Neural progenitor cell (in vitro differentiated cells): Measurements from ENCODE around the gene JPH3. TPM values are rescaled to one million over a fixed set of nuclear protein-coding genes. Genes with fewer than 3 reads are reported as not detected.

Source experiments
- DNase-seq: peaks from one replicate; pipeline ENCODE4 v3.0.0-alpha.2; 2016; ENCODE audit warnings: low spot score
- H2AFZ ChIP-seq: fragments of 200-600 bp; sonication (generic); replicated peaks from 2 replicates; pipeline ENCODE4 v1.6.1; 2016; ENCODE audit warnings: antibody characterized with exemption
- H3F3A ChIP-seq: fragments of 200-600 bp; sonication (generic); 2 replicates; pipeline ENCODE4 v1.6.1; 2016; ENCODE audit warnings: antibody characterized with exemption, low read depth
- H3K27ac ChIP-seq: fragments of 200-600 bp; sonication (generic); 2 replicates; pipeline ENCODE4 v1.5.1; 2016; ENCODE audit warnings: mild to moderate bottlenecking
- H3K27me3 ChIP-seq: fragments of 200-600 bp; sonication (generic); 2 replicates; pipeline ENCODE4 v1.6.1; 2016; ENCODE audit warnings: mild to moderate bottlenecking, moderate library complexity
- H3K36me3 ChIP-seq: fragments of 200-600 bp; sonication (generic); 2 replicates; pipeline ENCODE4 v1.5.1; 2016
- H3K4me1 ChIP-seq: fragments of 200-600 bp; sonication (generic); 2 replicates; pipeline ENCODE4 v1.6.1; 2016; ENCODE audit warnings: mixed run types
- H3K4me2 ChIP-seq: fragments of 200-600 bp; sonication (generic); 2 replicates; pipeline ENCODE4 v1.6.1; 2016
- H3K4me3 ChIP-seq: fragments of 200-600 bp; sonication (generic); 2 replicates; pipeline ENCODE4 v1.5.1; 2016
- H3K79me2 ChIP-seq: fragments of 200-600 bp; sonication (generic); 2 replicates; pipeline ENCODE4 v1.6.1; 2016; ENCODE audit warnings: low read depth
- H3K9ac ChIP-seq: fragments of 200-600 bp; sonication (generic); 2 replicates; pipeline ENCODE4 v1.6.1; 2016
- H3K9me3 ChIP-seq: fragments of 200-600 bp; sonication (generic); 2 replicates; pipeline ENCODE4 v1.5.1; 2016; ENCODE audit warnings: low read depth
- H4K20me1 ChIP-seq: fragments of 200-600 bp; sonication (generic); 2 replicates; pipeline ENCODE4 v1.6.1; 2016; ENCODE audit warnings: low read depth
- H3K27ac Mint-ChIP-seq: 3 replicates; pipeline ENCODE4 v1.8.0; 2021; ENCODE audit warnings: mixed read lengths
- H3K27me3 Mint-ChIP-seq: 2 replicates; pipeline ENCODE4 v1.8.0; 2022; ENCODE audit warnings: low read depth, mild to moderate bottlenecking, inconsistent platforms, moderate library complexity, mixed read lengths; ENCODE audit not compliant: insufficient read depth
- H3K36me3 Mint-ChIP-seq: 3 replicates; pipeline ENCODE4 v1.8.0; 2021; ENCODE audit warnings: mixed read lengths
- H3K4me1 Mint-ChIP-seq: 3 replicates; pipeline ENCODE4 v1.8.0; 2021; ENCODE audit warnings: mixed read lengths
- H3K4me3 Mint-ChIP-seq: 3 replicates; pipeline ENCODE4 v1.8.0; 2021; ENCODE audit warnings: mild to moderate bottlenecking, moderate library complexity, mixed read lengths
- H3K9me3 Mint-ChIP-seq: 3 replicates; pipeline ENCODE4 v1.8.0; 2020; ENCODE audit warnings: mixed read lengths
- CTCF ChIP-seq: fragments of 200-600 bp; sonication (generic); IDR thresholded peaks from 2 replicates; pipeline ENCODE4 v1.5.1; 2017; ENCODE audit warnings: antibody characterized with exemption, mild to moderate bottlenecking
- EZH2 ChIP-seq: fragments of 200-600 bp; sonication (generic); IDR thresholded peaks from 2 replicates; pipeline ENCODE4 v1.6.1; 2017; ENCODE audit warnings: antibody characterized with exemption, mild to moderate bottlenecking, moderate library complexity
- EZH2phosphoT487 ChIP-seq: fragments of 200-600 bp; sonication (generic); IDR thresholded peaks from 2 replicates; pipeline ENCODE4 v1.6.1; 2017; ENCODE audit warnings: antibody characterized with exemption
- total RNA-seq: library from RNA; depleted of rRNA; stranded (reverse); fragments of >200 nt; gene quantifications from 2 replicates; pipeline ENCODE4 v1.2.3, GENCODE V29; 2015; ENCODE audit warnings: low replicate concordance

The JPH3 gene
- total RNA-seq, 1 donor from 2014 or later: 7.1 TPM

GRCh38 chr16:87587636-87588035, 14.7 kb upstream of the JPH3 start:
- no peaks in the 10 kb centered on the region for H3K9me3 Mint-ChIP-seq
- peaks cover 21% of the 10 kb centered on the region for H3K27me3 Mint-ChIP-seq
- no peak overlapping the region for H3K4me3 ChIP-seq
- no peaks in the 10 kb centered on the region for H3K9me3 ChIP-seq
- peaks cover 22% of the 10 kb centered on the region for H3K4me1 Mint-ChIP-seq
- DNase-seq: no peak
- H3K36me3 Mint-ChIP-seq: no peaks in the 10 kb centered on the region
- no peak overlapping the region for H3K4me3 Mint-ChIP-seq
- H3K4me2 ChIP-seq: no peak overlapping the region
- H3K27ac ChIP-seq: no peak overlapping the region
- no peaks in the 10 kb centered on the region for H4K20me1 ChIP-seq
- no peak overlapping the region for H3K9ac ChIP-seq
- H3K27ac Mint-ChIP-seq: no peak overlapping the region
- H3F3A ChIP-seq: no peaks in the 10 kb centered on the region
- H3K79me2 ChIP-seq: no peaks in the 10 kb centered on the region
- no peak overlapping the region for H2AFZ ChIP-seq
- no peaks in the 10 kb centered on the region for H3K36me3 ChIP-seq
- peaks cover 10% of the 10 kb centered on the region for H3K27me3 ChIP-seq
- H3K4me1 ChIP-seq: peaks cover 3% of the 10 kb centered on the region
- TF ChIP-seq CTCF (no peak), EZH2 (no peak), EZH2phosphoT487 (no peak)

GRCh38 chr16:87592018-87592712, 10.1 kb upstream of the JPH3 start:
- Mint-ChIP-seq H3K27ac (no peak overlapping the region), H3K9me3 (no peaks in the 10 kb centered on the region), H3K4me1 (peaks cover 5% of the 10 kb centered on the region), H3K36me3 (no peaks in the 10 kb centered on the region), H3K4me3 (no peak overlapping the region), H3K27me3 (peaks cover 16% of the 10 kb centered on the region)
- no peak overlapping the region for H3K4me2 ChIP-seq
- no peak overlapping the region for H3K4me3 ChIP-seq
- DNase-seq: no peak
- no peaks in the 10 kb centered on the region for H3K36me3 ChIP-seq
- H3K4me1 ChIP-seq: peaks cover 3% of the 10 kb centered on the region
- no peak for TF ChIP-seq EZH2phosphoT487
- no peak overlapping the region for H3K9ac ChIP-seq
- no peaks in the 10 kb centered on the region for H3K9me3 ChIP-seq
- no peaks in the 10 kb centered on the region for H3F3A ChIP-seq
- no peak overlapping the region for H2AFZ ChIP-seq
- H4K20me1 ChIP-seq: no peaks in the 10 kb centered on the region
- H3K27ac ChIP-seq: no peak overlapping the region
- H3K27me3 ChIP-seq: peaks cover 22% of the 10 kb centered on the region
- H3K79me2 ChIP-seq: no peaks in the 10 kb centered on the region

- DNase-seq: no peak
- Mint-ChIP-seq H3K4me3 (no peak overlapping the region), H3K27ac (no peak overlapping the region), H3K27me3 (peaks cover 13% of the 10 kb centered on the region), H3K9me3 (no peaks in the 10 kb centered on the region), H3K4me1 (peaks cover 3% of the 10 kb centered on the region), H3K36me3 (no peaks in the 10 kb centered on the region)
- H3K36me3 ChIP-seq: no peaks in the 10 kb centered on the region
- no peak overlapping the region for H3K27ac ChIP-seq
- no peak overlapping the region for H2AFZ ChIP-seq
- no peak overlapping the region for H3K4me3 ChIP-seq
- no peaks in the 10 kb centered on the region for H4K20me1 ChIP-seq
- H3K9me3 ChIP-seq: no peaks in the 10 kb centered on the region
- no peaks in the 10 kb centered on the region for H3F3A ChIP-seq
- H3K4me2 ChIP-seq: no peak overlapping the region
- H3K9ac ChIP-seq: no peak overlapping the region
- peaks cover 32% of the 10 kb centered on the region for H3K27me3 ChIP-seq
- H3K4me1 ChIP-seq: peaks cover 3% of the 10 kb centered on the region
- TF ChIP-seq CTCF (no peak), EZH2 (no peak), EZH2phosphoT487 (no peak)
- H3K79me2 ChIP-seq: no peaks in the 10 kb centered on the region
These were observed 8.5 kb upstream of the JPH3 start for GRCh38 chr16:87593710-87594258.

- no peak overlapping the region for H3K4me3 Mint-ChIP-seq
- Histone ChIP-seq H3K36me3 (no peaks in the 10 kb centered on the region), H3K9me3 (no peaks in the 10 kb centered on the region), H4K20me1 (no peaks in the 10 kb centered on the region), H3K79me2 (no peaks in the 10 kb centered on the region), H3K27me3 (peaks cover 39% of the 10 kb centered on the region), H3K4me3 (no peak overlapping the region), H3K9ac (no peak overlapping the region), H2AFZ (no peak overlapping the region), H3K27ac (no peak overlapping the region), H3K4me2 (no peak overlapping the region), H3K4me1 (no peaks in the 10 kb centered on the region), H3F3A (peaks cover 4% of the 10 kb centered on the region)
- DNase-seq: no peak
- no peaks in the 10 kb centered on the region for H3K9me3 Mint-ChIP-seq
- H3K27me3 Mint-ChIP-seq: peaks cover 30% of the 10 kb centered on the region
- no peaks in the 10 kb centered on the region for H3K36me3 Mint-ChIP-seq
- H3K4me1 Mint-ChIP-seq: no peaks in the 10 kb centered on the region
- TF ChIP-seq EZH2 (no peak), CTCF (no peak), EZH2phosphoT487 (no peak)
- H3K27ac Mint-ChIP-seq: no peak overlapping the region
These were observed 6.6 kb upstream of the JPH3 start for GRCh38 chr16:87595712-87596111.
